GM10847 (cell line): ENCODE measurements around the gene ACSL3.

ENCODE experiments used
- POLR2A ChIP-seq: IDR thresholded peaks from 2 replicates; pipeline ENCODE4 v1.6.1; 2011; ENCODE audit not compliant: insufficient read length; ENCODE audit errors: extremely low read depth

Gene ACSL3

DNA sequence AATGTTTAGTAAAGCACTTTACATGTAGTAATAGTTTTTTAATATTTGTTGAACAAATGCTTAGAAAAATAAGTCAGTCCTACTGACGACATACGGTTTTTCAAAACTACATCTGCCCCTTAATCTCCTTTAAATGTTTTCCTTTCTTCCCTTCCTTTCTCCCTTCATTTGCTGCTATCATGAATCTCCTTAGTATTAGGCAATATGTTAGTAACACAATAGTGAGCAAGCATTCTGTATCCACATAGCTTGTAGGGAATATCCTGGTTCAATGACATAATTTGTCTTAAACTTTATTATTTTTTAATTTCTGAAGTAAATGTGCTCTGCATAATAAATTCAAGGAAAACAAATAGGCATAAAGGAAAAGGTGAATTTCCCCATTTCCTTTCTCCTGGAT is 79.1 kb downstream of the ACSL3 start:
- TF ChIP-seq POLR2A, result no peak

DNA sequence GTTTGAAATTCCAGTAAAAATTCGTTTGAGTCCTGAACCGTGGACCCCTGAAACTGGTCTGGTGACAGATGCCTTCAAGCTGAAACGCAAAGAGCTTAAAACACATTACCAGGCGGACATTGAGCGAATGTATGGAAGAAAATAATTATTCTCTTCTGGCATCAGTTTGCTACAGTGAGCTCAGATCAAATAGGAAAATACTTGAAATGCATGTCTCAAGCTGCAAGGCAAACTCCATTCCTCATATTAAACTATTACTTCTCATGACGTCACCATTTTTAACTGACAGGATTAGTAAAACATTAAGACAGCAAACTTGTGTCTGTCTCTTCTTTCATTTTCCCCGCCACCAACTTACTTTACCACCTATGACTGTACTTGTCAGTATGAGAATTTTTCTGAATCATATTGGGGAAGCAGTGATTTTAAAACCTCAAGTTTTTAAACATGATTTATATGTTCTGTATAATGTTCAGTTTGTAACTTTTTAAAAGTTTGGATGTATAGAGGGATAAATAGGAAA is 80.7 kb downstream of the ACSL3 start:
- TF ChIP-seq POLR2A, result no peak

DNA sequence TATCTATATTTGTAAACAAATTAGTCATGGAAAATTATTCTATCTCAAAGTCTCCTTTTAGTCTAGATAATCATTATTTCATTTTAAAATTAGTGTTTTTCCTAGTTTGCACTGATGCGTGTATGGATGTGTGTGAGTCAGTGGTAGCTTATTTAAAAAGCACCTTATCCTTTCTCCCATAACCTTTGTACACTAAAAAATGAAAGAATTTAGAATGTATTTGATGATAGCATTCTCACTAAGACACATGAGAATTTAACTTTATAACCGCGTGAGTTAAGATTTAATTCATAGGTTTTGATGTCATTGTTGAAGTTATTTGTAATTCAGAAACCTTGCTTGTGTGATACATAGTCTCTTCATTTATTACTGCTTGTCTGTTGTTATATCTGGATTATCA is 81.7 kb downstream of the ACSL3 start:
- TF ChIP-seq POLR2A, result no peak

DNA sequence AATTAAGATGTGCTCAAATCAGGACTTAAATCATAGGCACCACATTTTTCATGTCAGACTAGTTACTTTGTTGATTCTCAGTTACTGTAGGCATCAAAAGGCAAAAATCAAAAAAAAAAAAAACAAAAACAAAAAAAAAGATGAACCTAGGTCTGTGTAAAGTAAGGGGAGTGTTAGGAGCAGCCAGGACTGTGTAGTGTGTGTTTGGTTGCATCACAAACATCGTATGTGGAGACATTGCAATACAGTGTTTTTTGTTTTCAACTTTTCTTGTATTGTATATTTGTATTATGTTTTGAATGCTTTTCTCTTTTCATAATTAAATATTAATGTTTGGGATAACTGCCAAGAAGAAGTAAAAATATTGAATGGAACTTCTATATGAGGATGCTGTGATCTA is 82.1 kb downstream of the ACSL3 start:
- TF ChIP-seq POLR2A, result no peak

- TF ChIP-seq POLR2A, result no peak
These were observed 83.0 kb downstream of the ACSL3 start for GRCh38 chr2:222943820-222944219.

- TF ChIP-seq POLR2A, result no peak
These were observed 83.7 kb downstream of the ACSL3 start for GRCh38 chr2:222944552-222944951.

GRCh38 chr2:222944971-222945740 is 84.3 kb downstream of the ACSL3 start:
- TF ChIP-seq POLR2A, result no peak

DNA sequence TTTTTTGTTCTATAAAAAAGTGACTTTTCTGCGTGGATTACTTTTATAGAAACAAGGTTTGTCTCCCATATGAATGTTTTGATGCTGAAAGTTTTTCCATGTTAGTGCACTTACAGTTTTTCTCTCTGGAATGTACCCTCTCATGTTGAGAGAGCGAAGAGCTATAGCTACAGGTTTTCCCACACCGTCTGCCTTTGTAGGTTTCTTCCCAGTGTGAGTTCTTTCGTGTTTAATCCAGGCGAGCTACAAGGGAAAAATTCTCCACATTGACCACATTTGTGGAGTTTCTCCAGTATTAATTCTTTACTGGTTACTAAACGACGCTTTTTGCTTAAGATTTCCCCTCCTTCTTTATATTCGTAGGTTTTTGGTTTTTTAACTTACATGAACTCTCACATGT is 85.1 kb downstream of the ACSL3 start:
- no peak for TF ChIP-seq POLR2A

DNA sequence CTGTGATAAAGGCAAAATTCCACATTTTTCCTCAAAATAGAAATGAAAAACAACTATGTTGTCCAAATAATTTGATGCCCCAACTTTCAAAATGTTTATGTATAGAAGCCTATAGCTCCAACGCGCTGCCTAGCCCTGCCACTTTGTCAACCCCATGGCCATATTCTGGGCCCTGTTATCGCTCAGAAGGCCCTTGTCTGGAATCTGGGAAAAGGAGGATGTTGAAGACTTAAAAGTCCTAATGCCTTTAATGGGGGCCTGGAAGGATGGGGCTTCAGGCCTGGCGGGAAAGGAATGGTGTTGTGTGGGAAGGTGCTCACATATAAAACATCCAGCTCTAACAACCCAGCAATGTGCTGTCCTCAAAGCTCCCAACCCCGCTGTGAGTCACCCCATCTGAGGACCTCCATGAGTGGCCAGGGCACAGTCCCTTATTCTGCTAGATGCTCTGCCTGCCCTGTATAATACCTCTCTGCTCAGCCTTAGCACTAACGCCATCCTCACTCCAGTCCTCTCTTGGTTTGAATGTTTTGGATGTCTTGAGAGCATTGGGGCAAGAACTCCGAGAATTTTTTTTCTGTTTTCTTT is 86.0 kb downstream of the ACSL3 start:
- no peak for TF ChIP-seq POLR2A

- TF ChIP-seq POLR2A, result no peak
These were observed 88.2 kb downstream of the ACSL3 start for GRCh38 chr2:222949073-222949472.

GRCh38 chr2:222949690-222950323 is 89.0 kb downstream of the ACSL3 start:
- no peak for TF ChIP-seq POLR2A

- no peak for TF ChIP-seq POLR2A
These were observed 89.9 kb downstream of the ACSL3 start for GRCh38 chr2:222950638-222951285.

DNA sequence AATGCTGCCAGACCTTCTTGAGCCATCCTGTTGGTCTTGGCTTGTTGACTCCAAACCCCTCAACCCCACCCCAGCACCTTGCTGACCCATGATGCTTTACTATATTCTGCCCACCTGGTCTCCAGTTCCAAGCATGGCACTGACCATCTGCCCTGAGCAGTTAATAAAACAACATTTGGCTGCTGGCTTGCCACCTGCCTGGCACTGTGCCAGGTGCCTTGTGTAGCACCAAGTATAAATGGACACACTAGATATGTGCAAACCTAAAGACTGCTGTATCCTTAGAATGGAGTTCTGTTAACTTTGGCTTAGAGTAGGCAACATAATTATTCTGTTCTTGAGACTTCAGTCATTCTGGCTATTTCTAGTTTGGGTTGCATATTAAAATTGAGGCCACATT is 91.4 kb downstream of the ACSL3 start:
- no peak for TF ChIP-seq POLR2A

DNA sequence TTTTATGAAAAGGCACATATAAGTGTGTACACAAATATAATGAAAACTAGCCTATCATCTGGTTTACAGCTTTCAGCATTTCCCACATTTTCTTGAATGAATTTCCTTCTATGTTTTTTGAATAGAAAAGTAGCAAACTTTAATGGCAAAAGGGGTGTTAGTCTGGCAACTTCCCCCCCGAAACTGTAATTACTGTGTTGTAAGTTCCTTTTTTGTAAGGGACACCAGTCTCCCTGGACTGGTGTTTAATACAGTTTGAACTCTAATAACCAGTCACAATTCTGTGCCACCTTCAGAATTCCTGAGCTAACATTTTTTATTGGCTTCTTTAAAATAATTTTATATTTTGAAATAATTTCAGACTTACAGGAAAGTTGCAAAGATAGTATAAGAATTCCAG is 94.2 kb downstream of the ACSL3 start:
- TF ChIP-seq POLR2A, result no peak

DNA sequence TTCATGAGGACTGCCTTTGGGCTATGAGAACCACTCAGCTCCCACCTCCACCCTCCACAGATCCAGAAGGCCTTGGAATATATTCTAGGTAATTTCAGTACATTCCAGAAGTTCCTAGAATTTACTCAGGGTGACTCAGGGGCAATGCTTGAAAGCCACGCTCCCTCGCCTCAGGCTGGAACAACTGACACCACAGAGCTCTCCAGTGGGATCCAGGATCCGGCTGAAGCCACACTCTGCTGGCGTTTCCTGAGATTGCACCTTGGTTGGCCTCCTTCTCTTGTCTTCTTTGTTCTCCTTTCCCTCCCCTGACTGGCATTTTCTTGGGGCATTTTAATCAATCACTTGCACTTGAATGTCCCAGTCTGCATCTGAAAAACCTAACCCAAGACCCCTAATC is 98.5 kb downstream of the ACSL3 start:
- no peak for TF ChIP-seq POLR2A

DNA sequence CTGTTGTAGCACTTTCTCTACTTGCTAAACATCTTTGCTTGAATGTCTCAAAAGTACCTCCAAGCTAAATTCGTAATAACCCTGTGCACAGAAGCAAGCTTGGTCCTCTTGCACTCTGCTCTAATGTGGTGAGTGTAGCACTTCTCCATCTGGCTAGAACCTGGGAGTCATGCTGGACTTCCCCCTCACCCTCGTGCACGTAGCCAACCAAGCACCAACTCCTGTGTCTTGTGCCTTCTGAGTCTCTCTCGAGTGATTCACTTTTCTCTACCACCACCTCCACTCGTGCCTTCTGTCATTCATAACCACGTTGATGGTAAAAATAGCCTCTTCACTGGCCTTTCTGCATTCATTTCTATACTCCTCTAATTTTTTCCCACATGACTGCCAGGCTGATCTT is 99.3 kb downstream of the ACSL3 start:
- no peak for TF ChIP-seq POLR2A
